HepG2 (cell line): ENCODE results near the gene SLC6A4. TPM values are rescaled to one million over a fixed set of nuclear protein-coding genes. Genes with fewer than 3 reads are reported as not detected.

Experiments used
- GLI4 ChIP-seq: sonication (generic); formaldehyde crosslinking; IDR thresholded peaks from 2 replicates; pipeline ENCODE4 v1.5.1; 2020; ENCODE audit warnings: missing genetic modification reagents, mild to moderate bottlenecking, moderate library complexity, borderline replicate concordance
- GPN1 ChIP-seq: sonication (generic); formaldehyde crosslinking; IDR thresholded peaks from 2 replicates; pipeline ENCODE4 v1.5.1; 2020; ENCODE audit warnings: missing genetic modification reagents, borderline replicate concordance
- HCFC1 ChIP-seq: fragments of 150-350 bp; IDR thresholded peaks from 2 replicates; pipeline ENCODE4 v1.6.1; 2014; ENCODE audit warnings: low read depth, low read length
- KMT2A ChIP-seq: sonication (generic); formaldehyde crosslinking; IDR thresholded peaks from 2 replicates; pipeline ENCODE4 v1.4.0; 2020; ENCODE audit warnings: missing genetic modification reagents
- MED1 ChIP-seq: sonication (generic); formaldehyde crosslinking; IDR thresholded peaks from 2 replicates; pipeline ENCODE4 v1.4.0; 2020; ENCODE audit warnings: missing genetic modification reagents
- MLLT10 ChIP-seq: sonication (generic); formaldehyde crosslinking; IDR thresholded peaks from 2 replicates; pipeline ENCODE4 v1.4.0; 2020; ENCODE audit warnings: missing genetic modification reagents
- NCOA5 ChIP-seq: sonication (generic); formaldehyde crosslinking; IDR thresholded peaks from 2 replicates; pipeline ENCODE4 v1.4.0; 2020; ENCODE audit warnings: missing genetic modification reagents
- NCOR1 ChIP-seq: fragments of 200-600 bp; sonication (generic); IDR thresholded peaks from 2 replicates; pipeline ENCODE4 v1.7.0; 2017; ENCODE audit warnings: antibody characterized with exemption, low read length, borderline replicate concordance
- RXRA ChIP-seq: sonication (generic); formaldehyde crosslinking; IDR thresholded peaks from 2 replicates; pipeline ENCODE4 v1.5.1; 2020; ENCODE audit warnings: missing genetic modification reagents
- SP1 ChIP-seq, 2 experiments: fragments of 450-650 bp in 1 of 2; sonication (generic) in 1 of 2; formaldehyde crosslinking in 1 of 2; IDR thresholded peaks; 2 replicates each; pipeline versions ENCODE4 v1.4.0 to v1.6.1; 2016 to 2020; ENCODE audit warnings: missing genetic modification reagents in 1 of 2
- SP5 ChIP-seq: IDR thresholded peaks from 2 replicates; pipeline ENCODE4 v1.6.1; 2016; ENCODE audit warnings: low read depth, borderline replicate concordance
- SRSF9 ChIP-seq: fragments of 200-400 bp; formaldehyde crosslinking; IDR thresholded peaks from 2 replicates; pipeline ENCODE4 v1.6.1; 2018; ENCODE audit warnings: borderline replicate concordance, mild to moderate bottlenecking, low read depth, low read length; ENCODE audit not compliant: insufficient read depth, poor library complexity, severe bottlenecking
- ZMYM4 ChIP-seq: sonication (generic); formaldehyde crosslinking; IDR thresholded peaks from 2 replicates; pipeline ENCODE4 v1.8.1; 2023; ENCODE audit warnings: mild to moderate bottlenecking, missing genetic modification reagents
- ZNF17 ChIP-seq: sonication (generic); formaldehyde crosslinking; IDR thresholded peaks from 2 replicates; pipeline ENCODE4 v1.5.0; 2020; ENCODE audit warnings: mild to moderate bottlenecking, missing genetic modification reagents
- ZNF543 ChIP-seq: sonication (generic); formaldehyde crosslinking; IDR thresholded peaks from 2 replicates; pipeline ENCODE4 v1.4.0; 2020; ENCODE audit warnings: mild to moderate bottlenecking, missing genetic modification reagents
- ZNF749 ChIP-seq: sonication (generic); formaldehyde crosslinking; IDR thresholded peaks from 2 replicates; pipeline ENCODE4 v1.8.0; 2022; ENCODE audit warnings: mild to moderate bottlenecking, missing genetic modification reagents, moderate library complexity, borderline replicate concordance
- polyA plus RNA-seq, 8 experiments: library from polyadenylated mRNA; depleted of rRNA in 3 of 8; stranded (reverse) in 7 of 8; unstranded in 1 of 8; fragments of >200 nt; fragmentation: Illumina TruSeq in 4 of 8; extraction: Trizol in 4 of 8; gene quantifications; 2 replicates each; pipeline versions ENCODE4 v1.2.1 to v1.2.3, GENCODE V29; 2011 to 2016; ENCODE audit warnings: low read depth in 4 of 8, missing spikeins in 1 of 8, mixed read lengths in 1 of 8; ENCODE audit not compliant: insufficient read depth in 1 of 8
- total RNA-seq, 5 experiments: library from RNA; depleted of rRNA; stranded (reverse); fragments of >200 nt; fragmentation: Illumina TruSeq; extraction: Trizol; gene quantifications; 2 replicates each; pipeline ENCODE4 v1.2.3, GENCODE V29; 2016; ENCODE audit warnings: low read depth in 1 of 5
- TF ChIP-seq, protein P1 (sequence below): sonication (generic); formaldehyde crosslinking; IDR thresholded peaks from 2 replicates; pipeline ENCODE4 v1.8.1; 2022; ENCODE audit warnings: mild to moderate bottlenecking, missing genetic modification reagents
- TF ChIP-seq, protein P2 (sequence below): sonication (generic); formaldehyde crosslinking; IDR thresholded peaks from 2 replicates; pipeline ENCODE4 v1.4.0; 2020; ENCODE audit warnings: mild to moderate bottlenecking, missing genetic modification reagents
- TF ChIP-seq, protein P3 (sequence below): sonication (generic); formaldehyde crosslinking; IDR thresholded peaks from 2 replicates; pipeline ENCODE4 v1.4.0; 2020; ENCODE audit warnings: missing genetic modification reagents
- TF ChIP-seq, protein P4 (sequence below): sonication (generic); formaldehyde crosslinking; IDR thresholded peaks from 2 replicates; pipeline ENCODE4 v1.4.0; 2020; ENCODE audit warnings: missing genetic modification reagents
- TF ChIP-seq, protein P5 (sequence below): sonication (generic); formaldehyde crosslinking; IDR thresholded peaks from 2 replicates; pipeline ENCODE4 v1.4.0; 2020; ENCODE audit warnings: mild to moderate bottlenecking, missing genetic modification reagents

The SLC6A4 gene
- total and polyA plus RNA-seq, 2 of the 13 experiments (the other 11 are each of a cell fraction or from before 2014, with no cell fraction given) = 7.6 to 20.3 TPM

DNA sequence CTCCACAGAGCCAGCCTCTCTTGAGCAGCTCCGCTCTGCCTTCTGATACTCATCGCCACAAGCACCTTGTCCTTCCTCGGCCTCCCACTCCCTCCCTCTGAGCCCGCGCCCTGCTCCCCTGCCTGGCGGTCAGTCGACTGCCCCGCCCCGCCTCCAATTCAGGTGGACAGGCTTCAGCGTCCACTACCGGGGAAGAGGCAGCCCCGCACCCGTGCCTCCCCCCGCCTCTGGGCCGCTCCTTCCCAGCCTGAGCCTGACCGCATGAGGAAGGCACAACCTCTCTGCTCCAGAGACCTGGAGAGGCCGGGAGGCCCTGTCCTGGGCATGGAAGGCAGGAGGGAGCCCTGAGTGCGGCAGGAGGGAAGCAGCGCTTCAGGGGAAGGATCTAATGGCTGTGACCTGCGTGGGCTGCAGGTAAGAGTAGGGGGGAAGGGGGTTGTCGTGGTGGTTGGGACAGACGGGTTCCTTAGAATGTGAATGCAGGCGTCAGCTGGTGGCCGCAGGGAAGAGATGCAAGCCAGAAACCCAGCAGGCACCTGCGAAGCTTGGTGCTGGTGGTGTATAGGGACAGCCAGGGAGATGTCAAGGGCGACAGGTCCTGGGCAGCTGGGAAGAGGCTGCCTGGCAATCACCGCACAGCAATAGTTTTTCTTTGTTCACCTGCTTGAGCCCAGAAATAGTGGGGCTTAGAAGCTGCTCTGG, 3.0 kb upstream of the SLC6A4 start (continued):
- TF ChIP-seq, protein P1, sequence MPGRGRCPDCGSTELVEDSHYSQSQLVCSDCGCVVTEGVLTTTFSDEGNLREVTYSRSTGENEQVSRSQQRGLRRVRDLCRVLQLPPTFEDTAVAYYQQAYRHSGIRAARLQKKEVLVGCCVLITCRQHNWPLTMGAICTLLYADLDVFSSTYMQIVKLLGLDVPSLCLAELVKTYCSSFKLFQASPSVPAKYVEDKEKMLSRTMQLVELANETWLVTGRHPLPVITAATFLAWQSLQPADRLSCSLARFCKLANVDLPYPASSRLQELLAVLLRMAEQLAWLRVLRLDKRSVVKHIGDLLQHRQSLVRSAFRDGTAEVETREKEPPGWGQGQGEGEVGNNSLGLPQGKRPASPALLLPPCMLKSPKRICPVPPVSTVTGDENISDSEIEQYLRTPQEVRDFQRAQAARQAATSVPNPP (CRISPR knock-in tag) = no peak
- no peak for TF ChIP-seq MED1 (CRISPR knock-in tag)
- 0 out of 2 replicates have a peak, but pooled peaks have one; percentile 46 for TF ChIP-seq SP5 (CRISPR knock-in tag)
- TF ChIP-seq, protein P2, sequence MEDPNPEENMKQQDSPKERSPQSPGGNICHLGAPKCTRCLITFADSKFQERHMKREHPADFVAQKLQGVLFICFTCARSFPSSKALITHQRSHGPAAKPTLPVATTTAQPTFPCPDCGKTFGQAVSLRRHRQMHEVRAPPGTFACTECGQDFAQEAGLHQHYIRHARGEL (CRISPR knock-in tag) = no peak
- TF ChIP-seq SRSF9 = no peak
- no peak for TF ChIP-seq NCOR1
- TF ChIP-seq HCFC1 = no peak
- TF ChIP-seq, protein P3, sequence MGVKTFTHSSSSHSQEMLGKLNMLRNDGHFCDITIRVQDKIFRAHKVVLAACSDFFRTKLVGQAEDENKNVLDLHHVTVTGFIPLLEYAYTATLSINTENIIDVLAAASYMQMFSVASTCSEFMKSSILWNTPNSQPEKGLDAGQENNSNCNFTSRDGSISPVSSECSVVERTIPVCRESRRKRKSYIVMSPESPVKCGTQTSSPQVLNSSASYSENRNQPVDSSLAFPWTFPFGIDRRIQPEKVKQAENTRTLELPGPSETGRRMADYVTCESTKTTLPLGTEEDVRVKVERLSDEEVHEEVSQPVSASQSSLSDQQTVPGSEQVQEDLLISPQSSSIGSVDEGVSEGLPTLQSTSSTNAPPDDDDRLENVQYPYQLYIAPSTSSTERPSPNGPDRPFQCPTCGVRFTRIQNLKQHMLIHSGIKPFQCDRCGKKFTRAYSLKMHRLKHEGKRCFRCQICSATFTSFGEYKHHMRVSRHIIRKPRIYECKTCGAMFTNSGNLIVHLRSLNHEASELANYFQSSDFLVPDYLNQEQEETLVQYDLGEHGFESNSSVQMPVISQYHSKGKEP (CRISPR knock-in tag) = no peak
- TF ChIP-seq, protein P4, sequence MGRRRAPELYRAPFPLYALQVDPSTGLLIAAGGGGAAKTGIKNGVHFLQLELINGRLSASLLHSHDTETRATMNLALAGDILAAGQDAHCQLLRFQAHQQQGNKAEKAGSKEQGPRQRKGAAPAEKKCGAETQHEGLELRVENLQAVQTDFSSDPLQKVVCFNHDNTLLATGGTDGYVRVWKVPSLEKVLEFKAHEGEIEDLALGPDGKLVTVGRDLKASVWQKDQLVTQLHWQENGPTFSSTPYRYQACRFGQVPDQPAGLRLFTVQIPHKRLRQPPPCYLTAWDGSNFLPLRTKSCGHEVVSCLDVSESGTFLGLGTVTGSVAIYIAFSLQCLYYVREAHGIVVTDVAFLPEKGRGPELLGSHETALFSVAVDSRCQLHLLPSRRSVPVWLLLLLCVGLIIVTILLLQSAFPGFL (CRISPR knock-in tag) = no peak
- TF ChIP-seq GPN1 (CRISPR knock-in tag) = no peak
- TF ChIP-seq GLI4 (CRISPR knock-in tag) = no peak
- no peak for TF ChIP-seq ZNF17 (CRISPR knock-in tag)
- TF ChIP-seq, protein P5, sequence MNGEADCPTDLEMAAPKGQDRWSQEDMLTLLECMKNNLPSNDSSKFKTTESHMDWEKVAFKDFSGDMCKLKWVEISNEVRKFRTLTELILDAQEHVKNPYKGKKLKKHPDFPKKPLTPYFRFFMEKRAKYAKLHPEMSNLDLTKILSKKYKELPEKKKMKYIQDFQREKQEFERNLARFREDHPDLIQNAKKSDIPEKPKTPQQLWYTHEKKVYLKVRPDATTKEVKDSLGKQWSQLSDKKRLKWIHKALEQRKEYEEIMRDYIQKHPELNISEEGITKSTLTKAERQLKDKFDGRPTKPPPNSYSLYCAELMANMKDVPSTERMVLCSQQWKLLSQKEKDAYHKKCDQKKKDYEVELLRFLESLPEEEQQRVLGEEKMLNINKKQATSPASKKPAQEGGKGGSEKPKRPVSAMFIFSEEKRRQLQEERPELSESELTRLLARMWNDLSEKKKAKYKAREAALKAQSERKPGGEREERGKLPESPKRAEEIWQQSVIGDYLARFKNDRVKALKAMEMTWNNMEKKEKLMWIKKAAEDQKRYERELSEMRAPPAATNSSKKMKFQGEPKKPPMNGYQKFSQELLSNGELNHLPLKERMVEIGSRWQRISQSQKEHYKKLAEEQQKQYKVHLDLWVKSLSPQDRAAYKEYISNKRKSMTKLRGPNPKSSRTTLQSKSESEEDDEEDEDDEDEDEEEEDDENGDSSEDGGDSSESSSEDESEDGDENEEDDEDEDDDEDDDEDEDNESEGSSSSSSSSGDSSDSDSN (CRISPR knock-in tag) = 0 out of 2 replicates have a peak, but pooled peaks have one; percentile 22
- no peak for TF ChIP-seq KMT2A (CRISPR knock-in tag)
- TF ChIP-seq ZNF749 (CRISPR knock-in tag) = no peak
- no peak for TF ChIP-seq SP1 (IDR thresholded peaks at IDR 0.05)
- TF ChIP-seq SP1 (CRISPR knock-in tag; IDR thresholded peaks at IDR 0.05) = no peak
- no peak for TF ChIP-seq NCOA5 (CRISPR knock-in tag)
- TF ChIP-seq RXRA (CRISPR knock-in tag) = no peak
- TF ChIP-seq MLLT10 (CRISPR knock-in tag) = no peak
- 0 out of 2 replicates have a peak, but pooled peaks have one; percentile 23 for TF ChIP-seq ZMYM4 (CRISPR knock-in tag)
- TF ChIP-seq ZNF543 = no peak
